GM18508 (cell line): Measurements from ENCODE around the gene OSBPL8.
A peak's percentile ranks its signal among the peaks of the same experiment; 100 is the strongest.

Source experiments
- ATAC-seq: cut with Tn5 transposase; IDR thresholded peaks from one replicate; pipeline ENCODE4 v1.9.1; 2021; ENCODE audit warnings: moderate number of reproducible peaks; ENCODE audit not compliant: insufficient read depth, unreplicated experiment

The OSBPL8 gene

GRCh38 chr12:76559400-76560085, at the start of gene OSBPL8:
Gene OSBPL8 (minus strand): TSS chr12:76559771. CDS start chr12:76487551, 72,220 bp downstream.
- ATAC-seq = peak; percentile 53

GRCh38 chr12:76608070-76608469, 48.5 kb upstream of the OSBPL8 start:
- no peak for ATAC-seq

GRCh38 chr12:76595056-76595455, 35.5 kb upstream of the OSBPL8 start:
- ATAC-seq = no peak

DNA sequence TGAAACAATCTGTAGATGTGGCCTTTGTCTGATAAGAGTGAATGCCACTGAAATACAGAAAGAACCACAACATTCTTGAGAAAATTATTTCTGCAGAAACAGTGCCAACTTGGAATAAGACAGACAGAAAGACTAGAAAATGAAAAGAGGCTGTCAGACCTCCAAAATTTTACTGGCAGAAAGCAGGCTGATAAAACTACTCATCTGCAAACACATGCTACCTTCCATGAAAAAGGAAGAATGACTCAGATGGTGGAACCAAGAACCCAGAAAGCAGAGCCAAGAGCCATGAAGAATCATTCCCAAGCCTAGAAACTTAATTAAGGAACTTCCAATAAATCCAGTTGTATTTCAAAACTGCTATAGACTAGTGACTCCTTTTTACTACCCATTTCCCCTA, 31.9 kb upstream of the OSBPL8 start:
- ATAC-seq = no peak

DNA sequence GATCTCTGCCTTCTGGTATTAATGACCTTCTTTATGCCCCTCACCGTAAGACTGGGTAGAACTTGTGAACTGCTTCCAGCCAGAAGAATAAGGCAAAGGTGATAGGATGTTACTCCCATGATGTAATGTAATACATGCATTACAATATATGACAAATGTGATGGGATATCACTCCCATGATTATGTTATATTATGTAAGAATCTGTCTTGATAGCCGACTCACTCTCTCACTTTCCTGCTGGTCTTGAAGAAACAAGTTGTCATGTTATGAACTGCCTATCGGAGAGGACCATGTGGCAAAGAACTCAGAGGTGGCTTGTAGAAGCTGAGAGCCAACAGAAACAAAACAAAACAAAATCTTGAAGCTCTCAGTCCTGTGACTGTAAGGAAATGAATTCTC, 30.6 kb upstream of the OSBPL8 start:
- ATAC-seq = no peak

- ATAC-seq = no peak
These were observed 29.5 kb upstream of the OSBPL8 start for GRCh38 chr12:76588881-76589565.

DNA sequence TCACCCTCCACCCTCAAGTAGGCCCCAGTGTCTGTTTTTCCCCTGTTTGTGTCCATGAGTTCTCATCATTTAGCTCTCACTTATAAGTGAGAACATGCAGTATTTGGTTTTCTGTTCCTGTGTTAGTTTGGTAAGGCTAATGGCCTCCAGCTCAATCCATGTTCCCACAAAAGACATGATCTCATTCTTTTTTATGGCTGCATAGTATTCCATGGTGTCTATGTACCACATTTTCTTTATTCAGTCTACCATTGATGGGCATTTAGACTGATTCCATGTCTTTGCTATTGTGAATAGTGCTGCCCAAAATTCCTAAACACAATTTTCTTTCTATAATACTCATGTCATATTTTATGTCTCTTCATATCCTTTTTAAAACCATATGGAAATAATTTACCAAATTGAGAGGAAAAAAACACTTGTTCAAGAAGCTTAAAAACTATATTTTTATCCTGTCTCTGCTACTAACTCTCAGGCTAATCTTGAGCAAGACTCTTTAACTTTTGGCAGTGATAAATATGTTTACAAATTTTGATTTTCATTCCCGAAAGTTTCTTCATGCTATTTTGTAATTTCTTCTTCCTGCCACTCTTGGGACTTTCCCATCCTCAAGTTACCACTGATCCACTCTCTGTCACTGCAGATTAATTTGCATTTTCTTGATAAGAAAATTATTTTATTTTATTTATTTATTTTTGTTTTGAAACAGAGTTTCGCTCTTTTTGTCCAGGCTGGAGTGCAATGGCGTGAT, 28.0 kb upstream of the OSBPL8 start:
- no peak for ATAC-seq

GRCh38 chr12:76586764-76587395, 27.3 kb upstream of the OSBPL8 start:
- ATAC-seq = peak; percentile 76

- ATAC-seq = no peak
These were observed 23.7 kb upstream of the OSBPL8 start for GRCh38 chr12:76583301-76583700.

- no peak for ATAC-seq
These were observed 14.3 kb upstream of the OSBPL8 start for GRCh38 chr12:76573840-76574373.

DNA sequence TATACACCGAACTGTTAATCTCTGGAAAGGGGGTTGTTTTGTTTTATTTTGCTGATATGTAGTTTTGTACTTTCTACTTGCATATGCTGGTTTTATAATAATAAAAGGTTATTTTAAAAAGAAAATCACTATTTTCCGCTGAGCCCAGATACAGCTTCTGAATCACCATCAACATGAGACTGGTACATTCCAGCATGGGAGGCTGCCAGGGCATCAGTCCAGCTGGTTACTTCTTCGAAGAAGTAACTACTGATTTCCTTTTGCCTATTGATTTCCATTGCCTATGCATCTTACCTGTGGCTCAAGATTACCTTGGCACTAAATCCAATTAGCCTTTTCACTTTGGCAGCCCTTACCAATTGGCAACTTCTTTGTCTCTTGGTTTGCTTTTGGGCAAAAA, 11.7 kb upstream of the OSBPL8 start:
- ATAC-seq = no peak

- ATAC-seq = no peak
These were observed 10.4 kb upstream of the OSBPL8 start for GRCh38 chr12:76569685-76570604.

GRCh38 chr12:76568888-76569551, 9.4 kb upstream of the OSBPL8 start:
- ATAC-seq = no peak

DNA sequence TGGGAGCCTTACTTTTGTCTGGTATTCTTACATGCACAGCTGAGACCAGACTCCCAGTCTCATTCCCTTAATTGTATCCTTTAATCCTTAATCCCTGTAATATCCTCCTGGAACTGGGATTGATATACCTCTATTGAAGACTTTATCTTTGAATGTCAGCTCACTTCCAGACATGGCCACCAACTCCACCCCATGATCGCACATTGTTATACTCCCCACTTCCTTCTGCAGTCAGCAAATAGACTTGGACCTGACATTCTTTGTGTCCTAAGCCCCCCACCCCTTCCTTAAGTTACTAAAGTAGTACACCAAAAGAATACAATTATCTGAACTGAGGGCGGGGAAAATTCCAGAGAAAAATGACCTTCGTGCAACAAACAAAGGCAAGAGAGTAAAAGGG, 8.6 kb upstream of the OSBPL8 start:
- ATAC-seq = no peak

DNA sequence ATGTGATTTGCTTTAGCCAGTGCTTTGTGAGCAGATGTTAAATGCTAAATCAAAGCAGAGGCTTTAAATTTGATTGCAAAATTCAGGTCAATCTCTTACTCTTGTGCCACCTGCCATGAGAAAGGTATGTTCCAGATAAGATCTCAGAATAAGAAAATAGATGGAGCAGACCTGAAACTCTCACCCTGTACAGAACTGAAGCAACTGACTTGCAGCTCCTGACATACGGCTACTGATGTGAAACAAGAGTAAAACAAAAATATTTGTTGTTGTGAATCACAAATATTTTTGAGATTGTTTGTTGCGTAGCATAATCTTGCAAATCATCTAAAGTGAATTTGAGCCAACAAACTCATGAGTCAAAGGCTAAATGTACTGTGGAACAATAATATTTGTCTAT, 3.5 kb upstream of the OSBPL8 start:
- ATAC-seq = no peak

- ATAC-seq = no peak
These were observed 2.6 kb upstream of the OSBPL8 start for GRCh38 chr12:76562130-76562529.

DNA sequence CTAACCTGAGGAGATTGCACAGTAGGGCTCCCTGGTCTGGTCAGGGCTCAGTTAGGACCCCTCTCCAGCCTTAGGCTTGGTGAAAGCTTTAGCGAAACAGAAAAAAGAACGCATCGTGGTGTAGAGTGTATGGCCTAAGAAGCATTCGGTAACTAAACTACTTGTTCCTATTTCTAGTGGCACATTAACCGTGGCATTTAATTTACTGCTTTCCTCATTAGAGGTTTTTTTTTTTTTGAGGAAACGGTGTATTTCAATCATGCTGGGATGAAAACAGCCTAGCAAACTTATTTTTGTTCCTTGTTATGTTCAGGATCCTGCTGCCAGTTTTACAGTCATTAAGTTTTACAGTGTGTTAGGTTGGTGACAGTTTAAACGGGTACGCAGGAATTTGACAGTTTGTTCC, 518 bp upstream of the OSBPL8 start:
- ATAC-seq = peak; percentile 38

- ATAC-seq = peak; percentile 35
These were observed 729 bp downstream of the OSBPL8 start for GRCh38 chr12:76558684-76559399.
